ENCODE measurements around the gene CCL11. TPM values are rescaled to one million over a fixed set of nuclear protein-coding genes. Genes with fewer than 3 reads are reported as not detected.

CCL11 gene
- total and polyA plus RNA-seq, 4 donors, result not detected

GRCh38 chr17:34243364-34244320 lies 41.9 kb upstream of the CCL11 start:
- 76% methylated on average over 7 of the region's 7 CpGs for WGBS
- H3K9ac ChIP-seq (ENCODE audit: low read depth in 1 of 2, low read length in 2 of 2), result no peak overlapping the region
- H3K27me3 ChIP-seq (ENCODE audit: control insufficient read depth in 4 of 4, insufficient read depth in 4 of 4, low read length in 3 of 4), result no peaks in the 10 kb centered on the region
- H3K4me3 ChIP-seq (ENCODE audit: low read depth in 1 of 3, low read length in 3 of 3), result no peak overlapping the region
- H3K27ac ChIP-seq (ENCODE audit: low read depth in 1 of 2, low read length in 2 of 2), result no peak overlapping the region
- TF ChIP-seq, protein P1, sequence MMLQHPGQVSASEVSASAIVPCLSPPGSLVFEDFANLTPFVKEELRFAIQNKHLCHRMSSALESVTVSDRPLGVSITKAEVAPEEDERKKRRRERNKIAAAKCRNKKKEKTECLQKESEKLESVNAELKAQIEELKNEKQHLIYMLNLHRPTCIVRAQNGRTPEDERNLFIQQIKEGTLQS (IDR thresholded peaks at IDR 0.05), result no peak
- TF ChIP-seq REST (IDR thresholded peaks at IDR 0.05) (no peak), FOXA2 (IDR thresholded peaks at IDR 0.05) (no peak), RAD21 (IDR thresholded peaks at IDR 0.05) (no peak), TAF1 (conservative IDR thresholded peaks at IDR 0.05) (no peak), YY1 (IDR thresholded peaks at IDR 0.05) (no peak), JUND (IDR thresholded peaks at IDR 0.05) (no peak), ZBTB33 (IDR thresholded peaks at IDR 0.05) (no peak), GABPA (IDR thresholded peaks at IDR 0.05 in 1 of 2, conservative IDR thresholded peaks at IDR 0.05 in 1 of 2) (no peak), HNF4A (conservative IDR thresholded peaks at IDR 0.05) (no peak), EGR1 (IDR thresholded peaks at IDR 0.05; ENCODE audit: low read depth in 2 of 2) (no peak), NR2F2 (IDR thresholded peaks at IDR 0.05) (no peak), RXRA (IDR thresholded peaks at IDR 0.05) (no peak), HNF4G (IDR thresholded peaks at IDR 0.05) (no peak), SP1 (IDR thresholded peaks at IDR 0.05) (no peak), FOXA1 (IDR thresholded peaks at IDR 0.05) (no peak)
- TF ChIP-seq, protein P2, sequence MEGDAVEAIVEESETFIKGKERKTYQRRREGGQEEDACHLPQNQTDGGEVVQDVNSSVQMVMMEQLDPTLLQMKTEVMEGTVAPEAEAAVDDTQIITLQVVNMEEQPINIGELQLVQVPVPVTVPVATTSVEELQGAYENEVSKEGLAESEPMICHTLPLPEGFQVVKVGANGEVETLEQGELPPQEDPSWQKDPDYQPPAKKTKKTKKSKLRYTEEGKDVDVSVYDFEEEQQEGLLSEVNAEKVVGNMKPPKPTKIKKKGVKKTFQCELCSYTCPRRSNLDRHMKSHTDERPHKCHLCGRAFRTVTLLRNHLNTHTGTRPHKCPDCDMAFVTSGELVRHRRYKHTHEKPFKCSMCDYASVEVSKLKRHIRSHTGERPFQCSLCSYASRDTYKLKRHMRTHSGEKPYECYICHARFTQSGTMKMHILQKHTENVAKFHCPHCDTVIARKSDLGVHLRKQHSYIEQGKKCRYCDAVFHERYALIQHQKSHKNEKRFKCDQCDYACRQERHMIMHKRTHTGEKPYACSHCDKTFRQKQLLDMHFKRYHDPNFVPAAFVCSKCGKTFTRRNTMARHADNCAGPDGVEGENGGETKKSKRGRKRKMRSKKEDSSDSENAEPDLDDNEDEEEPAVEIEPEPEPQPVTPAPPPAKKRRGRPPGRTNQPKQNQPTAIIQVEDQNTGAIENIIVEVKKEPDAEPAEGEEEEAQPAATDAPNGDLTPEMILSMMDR (IDR thresholded peaks at IDR 0.05; ENCODE audit: low read depth, low read length, missing input control), result no peak
- TF ChIP-seq, protein P3, sequence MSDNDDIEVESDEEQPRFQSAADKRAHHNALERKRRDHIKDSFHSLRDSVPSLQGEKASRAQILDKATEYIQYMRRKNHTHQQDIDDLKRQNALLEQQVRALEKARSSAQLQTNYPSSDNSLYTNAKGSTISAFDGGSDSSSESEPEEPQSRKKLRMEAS (IDR thresholded peaks at IDR 0.05), result no peak
- H3K9me3 ChIP-seq (ENCODE audit: control insufficient read depth in 4 of 4, low read length in 3 of 4), result no peaks in the 10 kb centered on the region
- H3K4me1 ChIP-seq (ENCODE audit: control insufficient read depth in 4 of 4, insufficient read depth in 4 of 4, low read length in 3 of 4), result peaks cover 0 to 9% (median 6%) of the 10 kb centered on the region in 4 donors
- H3K36me3 ChIP-seq (ENCODE audit: control insufficient read depth in 4 of 4, insufficient read depth in 3 of 4, low read depth in 1 of 4, low read length in 3 of 4), result no peaks in the 10 kb centered on the region
- no peak for DNase-seq (ENCODE audit: low spot score)

All from liver (tissue), 9 donors.